Prostate gland (tissue), 2 donors: ENCODE measurements around the gene ITGA11. TPM values are rescaled to one million over a fixed set of nuclear protein-coding genes. Genes with fewer than 3 reads are reported as not detected.

Experiments
- DNase-seq: peaks from one replicate; pipeline ENCODE4 v3.0.0-alpha.2; 2019; ENCODE audit warnings: low spot score
- H3K27ac ChIP-seq, 2 donors: fragments of 200-600 bp; sonication (generic); 2 replicates each; pipeline ENCODE4 v1.5.1; 2017 to 2019
- H3K27me3 ChIP-seq: fragments of 200-600 bp; sonication (generic); replicated peaks from 2 replicates; pipeline ENCODE4 v1.5.1; 2019; ENCODE audit not compliant: insufficient read depth
- H3K36me3 ChIP-seq, 2 donors: fragments of 200-600 bp; sonication (generic); 1 replicate in 1 of 2; 2 replicates in 1 of 2; pipeline versions ENCODE4 v1.5.1 to v1.8.1; 2017 to 2019
- H3K4me1 ChIP-seq: fragments of 200-600 bp; sonication (generic); replicated peaks from 2 replicates; pipeline ENCODE4 v1.5.1; 2019
- H3K4me3 ChIP-seq, 2 donors: fragments of 200-600 bp; sonication (generic); 2 replicates each; pipeline ENCODE4 v1.5.1; 2017 to 2019
- H3K9me3 ChIP-seq: fragments of 200-600 bp; sonication (generic); 2 replicates; pipeline ENCODE4 v1.5.1; 2017
- POLR2A ChIP-seq: fragments of 450-650 bp; IDR thresholded peaks from one replicate; pipeline ENCODE4 v1.6.1; 2016; ENCODE audit warnings: antibody characterized with exemption, mild to moderate bottlenecking
- POLR2AphosphoS5 ChIP-seq: sonication (generic); formaldehyde crosslinking; IDR thresholded peaks from one replicate; pipeline ENCODE4 v1.6.1; 2017; ENCODE audit warnings: antibody characterized with exemption
- WGBS: methylation state at CpG from one replicate; pipeline ENCODE4 v1.1.5; 2018; 5-methylcytosine and 5-hydroxymethylcytosine counted together
- intact Hi-C: fragments of 100-400 bp; cut with DNase I; formaldehyde crosslinking; loops from one replicate; pipeline ENCODE4 v1.14.2; 2022
- total RNA-seq, 2 donors: library from RNA; depleted of rRNA; stranded (reverse); fragments of >200 nt; gene quantifications; one replicate each; pipeline ENCODE4 v1.1.0, GENCODE V29; 2016
- TF ChIP-seq, protein P1 (sequence below), 4 experiments: fragments of 200-600 bp in 2 of 4; fragments of 450-650 bp in 2 of 4; sonication (generic) in 2 of 4; IDR thresholded peaks; 1 replicate in 3 of 4; 2 replicates in 1 of 4; pipeline ENCODE4 v1.5.1; 2016 to 2019; ENCODE audit warnings: antibody characterized with exemption in 4 of 4, mild to moderate bottlenecking in 2 of 4, moderate library complexity in 2 of 4

ITGA11 gene
- total RNA-seq, 2 donors from 2014 or later = 2.0 to 11.0 TPM

DNA sequence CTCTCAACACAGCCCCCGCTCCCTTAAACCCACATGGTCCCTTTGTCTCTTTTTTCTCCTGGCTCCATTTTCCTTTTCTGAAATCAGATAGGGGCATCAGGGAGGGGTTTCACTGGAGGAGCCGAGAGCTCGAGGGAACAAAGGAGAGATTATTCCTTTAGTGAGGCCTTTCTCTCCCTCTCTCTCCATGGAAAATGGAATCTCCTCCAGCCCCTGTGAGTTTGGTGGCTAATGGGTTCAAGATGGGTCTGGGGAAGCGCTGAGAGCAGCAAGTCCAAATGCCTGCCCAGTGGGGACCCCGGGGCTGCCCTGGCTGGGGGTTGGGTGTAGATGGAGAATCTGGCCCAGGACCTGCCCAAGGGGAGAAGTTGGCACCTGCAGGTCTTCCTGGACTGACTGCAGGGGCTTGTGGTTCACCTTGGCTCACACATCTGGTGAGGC lies 56.8 kb downstream of the ITGA11 start:
- WGBS = 65% methylated on average over 5 of the region's 5 CpGs
- intact Hi-C loops = no loop called here
- Histone ChIP-seq H3K9me3 (no peaks in the 10 kb centered on the region), H3K4me3 (no peak overlapping the region), H3K36me3 (no peaks in the 10 kb centered on the region), H3K4me1 (no peaks in the 10 kb centered on the region), H3K27ac (no peak overlapping the region), H3K27me3 (no peaks in the 10 kb centered on the region)
- DNase-seq = no peak
- TF ChIP-seq POLR2A = no peak
- TF ChIP-seq POLR2AphosphoS5 = no peak
- TF ChIP-seq, protein P1, sequence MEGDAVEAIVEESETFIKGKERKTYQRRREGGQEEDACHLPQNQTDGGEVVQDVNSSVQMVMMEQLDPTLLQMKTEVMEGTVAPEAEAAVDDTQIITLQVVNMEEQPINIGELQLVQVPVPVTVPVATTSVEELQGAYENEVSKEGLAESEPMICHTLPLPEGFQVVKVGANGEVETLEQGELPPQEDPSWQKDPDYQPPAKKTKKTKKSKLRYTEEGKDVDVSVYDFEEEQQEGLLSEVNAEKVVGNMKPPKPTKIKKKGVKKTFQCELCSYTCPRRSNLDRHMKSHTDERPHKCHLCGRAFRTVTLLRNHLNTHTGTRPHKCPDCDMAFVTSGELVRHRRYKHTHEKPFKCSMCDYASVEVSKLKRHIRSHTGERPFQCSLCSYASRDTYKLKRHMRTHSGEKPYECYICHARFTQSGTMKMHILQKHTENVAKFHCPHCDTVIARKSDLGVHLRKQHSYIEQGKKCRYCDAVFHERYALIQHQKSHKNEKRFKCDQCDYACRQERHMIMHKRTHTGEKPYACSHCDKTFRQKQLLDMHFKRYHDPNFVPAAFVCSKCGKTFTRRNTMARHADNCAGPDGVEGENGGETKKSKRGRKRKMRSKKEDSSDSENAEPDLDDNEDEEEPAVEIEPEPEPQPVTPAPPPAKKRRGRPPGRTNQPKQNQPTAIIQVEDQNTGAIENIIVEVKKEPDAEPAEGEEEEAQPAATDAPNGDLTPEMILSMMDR (IDR thresholded peaks at IDR 0.05) = no peak

DNA sequence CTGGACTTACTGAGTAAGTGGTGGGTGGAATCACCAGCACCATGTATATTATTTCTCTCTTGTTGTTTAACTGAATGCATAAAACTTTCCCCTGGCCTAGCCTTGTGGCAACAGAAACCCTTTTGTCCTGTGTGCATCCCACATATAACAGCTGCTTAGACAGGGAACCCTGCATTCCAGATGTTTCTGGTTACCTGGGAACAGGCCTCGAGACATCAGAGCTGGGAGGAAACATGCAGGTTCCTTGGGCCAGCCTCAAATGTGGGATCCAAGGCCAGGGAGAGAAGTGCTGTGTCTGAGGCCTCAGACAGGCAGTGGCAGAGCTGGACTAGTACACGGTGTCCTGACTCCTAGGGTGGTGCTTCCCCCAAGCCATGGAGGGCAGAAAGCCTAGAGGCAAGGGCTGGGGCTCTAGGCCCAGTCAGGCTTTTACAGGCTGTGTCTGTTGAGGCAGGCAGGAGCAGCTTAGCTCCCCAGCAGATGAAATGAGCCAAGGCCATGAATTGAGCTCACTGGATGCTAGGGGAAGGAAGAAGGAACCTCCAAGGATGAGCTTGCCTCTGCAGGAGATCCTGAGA lies 57.7 kb downstream of the ITGA11 start:
- TF ChIP-seq POLR2AphosphoS5 (no peak), POLR2A (no peak)
- TF ChIP-seq, protein P1 (IDR thresholded peaks at IDR 0.05) = no peak
- 64% methylated on average over 2 of the region's 2 CpGs for WGBS
- DNase-seq = no peak
- H3K4me3 ChIP-seq = no peak overlapping the region
- no peaks in the 10 kb centered on the region for H3K27me3 ChIP-seq
- H3K9me3 ChIP-seq = no peaks in the 10 kb centered on the region
- no peak overlapping the region for H3K27ac ChIP-seq
- intact Hi-C loops = no loop called here
- no peaks in the 10 kb centered on the region for H3K4me1 ChIP-seq
- H3K36me3 ChIP-seq = no peaks in the 10 kb centered on the region

DNA sequence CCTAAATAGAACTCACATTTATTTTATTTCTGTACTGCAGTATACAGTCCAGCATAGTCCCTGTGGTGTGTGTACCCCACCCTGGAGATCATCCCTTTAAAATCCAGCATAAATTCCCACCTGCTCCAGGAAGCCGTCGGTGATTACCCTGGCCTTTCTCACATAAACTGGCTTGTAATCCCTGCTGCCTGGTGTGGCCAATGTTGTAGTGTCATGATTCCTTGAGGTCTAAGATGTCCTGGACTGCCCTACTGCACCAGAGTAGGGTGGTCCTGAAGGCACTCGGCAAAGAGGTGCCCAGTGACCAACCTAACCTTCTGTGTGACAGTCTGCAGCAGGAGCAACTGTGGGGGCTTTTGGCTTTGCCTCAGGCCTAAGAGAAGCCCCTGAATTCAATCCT lies 58.9 kb downstream of the ITGA11 start:
- Histone ChIP-seq H3K27ac (no peak overlapping the region), H3K4me3 (no peak overlapping the region), H3K9me3 (no peaks in the 10 kb centered on the region), H3K4me1 (no peaks in the 10 kb centered on the region), H3K27me3 (no peaks in the 10 kb centered on the region), H3K36me3 (no peaks in the 10 kb centered on the region)
- no peak for DNase-seq
- intact Hi-C loops = no loop called here
- 62% methylated on average over 3 of the region's 3 CpGs for WGBS
- TF ChIP-seq POLR2A (no peak), POLR2AphosphoS5 (no peak)
- TF ChIP-seq, protein P1 (IDR thresholded peaks at IDR 0.05) = no peak

DNA sequence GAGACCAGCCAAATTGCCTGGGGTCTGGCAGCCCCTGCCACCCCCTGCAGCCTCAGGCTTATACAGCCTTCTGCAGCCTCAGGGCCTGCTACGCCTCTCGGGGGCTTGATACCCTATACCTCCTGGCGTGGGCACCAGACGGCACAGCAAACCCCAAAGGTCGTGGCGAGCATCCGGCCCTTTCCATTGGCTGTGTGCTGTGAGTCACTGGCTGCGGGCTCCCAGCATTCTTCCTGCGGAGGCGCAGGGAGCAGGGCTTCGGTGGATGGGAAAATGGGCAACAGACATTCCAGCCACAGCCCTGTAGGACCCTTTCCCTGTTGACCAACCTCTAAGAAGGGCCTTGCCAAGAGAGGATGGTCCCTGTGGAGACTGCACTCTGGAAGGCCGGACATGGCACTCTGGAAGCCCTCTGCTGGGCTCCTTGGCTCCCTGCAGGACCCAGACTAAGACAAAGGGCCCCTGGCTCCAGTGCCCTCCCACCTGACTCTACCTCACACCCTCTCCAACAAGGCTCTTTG lies 59.6 kb downstream of the ITGA11 start:
- Histone ChIP-seq H3K27me3 (no peaks in the 10 kb centered on the region), H3K4me3 (no peak overlapping the region), H3K36me3 (no peaks in the 10 kb centered on the region), H3K27ac (no peak overlapping the region), H3K4me1 (no peaks in the 10 kb centered on the region), H3K9me3 (no peaks in the 10 kb centered on the region)
- TF ChIP-seq POLR2A = no peak
- TF ChIP-seq, protein P1 (IDR thresholded peaks at IDR 0.05) = peak in 2 of 4 experiments; percentile 36 to 48
- no peak for DNase-seq
- intact Hi-C loops = no loop called here
- WGBS = 87% methylated on average over 12 of the region's 12 CpGs

DNA sequence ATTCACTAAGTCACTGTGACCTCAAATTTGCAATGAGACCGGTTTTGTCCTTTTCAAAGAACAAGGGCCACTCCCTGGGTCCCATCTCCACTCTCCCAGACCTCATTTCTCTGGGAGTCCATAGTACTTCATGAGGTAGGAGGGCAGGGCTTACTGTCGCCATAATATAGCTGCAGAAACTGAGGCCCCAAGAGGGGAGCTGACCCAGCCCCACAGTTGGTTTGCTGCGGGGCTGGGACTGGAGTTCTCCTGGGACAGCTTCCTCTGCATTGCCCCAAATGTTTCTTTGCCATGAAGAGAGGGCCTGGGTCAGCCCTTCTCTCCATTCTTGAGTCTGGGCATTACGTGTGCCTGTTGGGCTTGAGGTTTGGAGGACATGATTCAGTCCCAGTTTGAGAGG lies 60.1 kb downstream of the ITGA11 start:
- no peak for DNase-seq
- no peaks in the 10 kb centered on the region for H3K9me3 ChIP-seq
- WGBS = 96% methylated on average over 4 of the region's 4 CpGs
- no peak overlapping the region for H3K27ac ChIP-seq
- H3K27me3 ChIP-seq = no peaks in the 10 kb centered on the region
- H3K4me1 ChIP-seq = no peaks in the 10 kb centered on the region
- no peak overlapping the region for H3K4me3 ChIP-seq
- intact Hi-C loops = no loop called here
- TF ChIP-seq, protein P1 (IDR thresholded peaks at IDR 0.05) = no peak
- TF ChIP-seq POLR2AphosphoS5 (no peak), POLR2A (no peak)
- H3K36me3 ChIP-seq = no peaks in the 10 kb centered on the region
